Measurements from ENCODE around the gene EEF1AKMT4.

The EEF1AKMT4 gene

DNA sequence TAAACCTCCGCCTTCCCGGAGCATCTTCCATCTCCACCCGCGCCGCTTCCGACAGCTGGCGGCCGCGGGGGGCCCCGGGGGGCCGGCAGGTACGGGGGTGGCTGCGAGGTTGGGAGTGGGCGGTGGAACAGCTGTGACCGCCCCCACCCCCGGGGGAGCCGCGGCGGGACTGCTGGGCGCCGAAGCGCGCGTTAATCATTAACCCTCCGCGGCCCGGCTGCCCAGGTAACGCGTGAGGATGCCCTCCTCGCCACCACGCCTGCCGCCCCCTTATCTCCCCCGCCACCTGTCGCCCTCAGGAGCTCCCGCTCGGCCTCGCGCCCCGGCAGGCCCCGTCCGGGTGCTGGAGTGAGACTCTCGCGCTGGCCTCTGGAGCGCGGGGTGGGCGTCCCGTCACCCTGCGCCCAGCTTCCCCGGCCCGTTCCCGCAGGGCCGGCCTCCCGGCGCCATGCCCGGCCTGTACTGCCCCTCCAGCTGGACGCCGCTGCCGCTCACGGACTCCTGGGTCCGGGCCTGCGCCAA lies 19.3 kb upstream of the EEF1AKMT4 start:
- no peak for DNase-seq (ENCODE audit: extremely low read depth, low read depth)
- TF ChIP-seq, protein P1, sequence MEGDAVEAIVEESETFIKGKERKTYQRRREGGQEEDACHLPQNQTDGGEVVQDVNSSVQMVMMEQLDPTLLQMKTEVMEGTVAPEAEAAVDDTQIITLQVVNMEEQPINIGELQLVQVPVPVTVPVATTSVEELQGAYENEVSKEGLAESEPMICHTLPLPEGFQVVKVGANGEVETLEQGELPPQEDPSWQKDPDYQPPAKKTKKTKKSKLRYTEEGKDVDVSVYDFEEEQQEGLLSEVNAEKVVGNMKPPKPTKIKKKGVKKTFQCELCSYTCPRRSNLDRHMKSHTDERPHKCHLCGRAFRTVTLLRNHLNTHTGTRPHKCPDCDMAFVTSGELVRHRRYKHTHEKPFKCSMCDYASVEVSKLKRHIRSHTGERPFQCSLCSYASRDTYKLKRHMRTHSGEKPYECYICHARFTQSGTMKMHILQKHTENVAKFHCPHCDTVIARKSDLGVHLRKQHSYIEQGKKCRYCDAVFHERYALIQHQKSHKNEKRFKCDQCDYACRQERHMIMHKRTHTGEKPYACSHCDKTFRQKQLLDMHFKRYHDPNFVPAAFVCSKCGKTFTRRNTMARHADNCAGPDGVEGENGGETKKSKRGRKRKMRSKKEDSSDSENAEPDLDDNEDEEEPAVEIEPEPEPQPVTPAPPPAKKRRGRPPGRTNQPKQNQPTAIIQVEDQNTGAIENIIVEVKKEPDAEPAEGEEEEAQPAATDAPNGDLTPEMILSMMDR (IDR thresholded peaks at IDR 0.05; ENCODE audit: low read depth, low read length, missing control alignments) = no peak
- no peak overlapping the region; the same call in 1 of the 2 replicates for H3K4me3 ChIP-seq (replicated peaks; ENCODE audit: low read depth, low read length)

- H3K4me3 ChIP-seq (replicated peaks; ENCODE audit: low read depth, low read length) = no peak overlapping the region
- TF ChIP-seq, protein P1 (IDR thresholded peaks at IDR 0.05; ENCODE audit: low read depth, low read length, missing control alignments) = no peak
- no peak for DNase-seq (ENCODE audit: extremely low read depth, low read depth)
Measured at GRCh38 chr3:184230603-184231528, 18.6 kb upstream of the EEF1AKMT4 start.

GRCh38 chr3:184231671-184232070 lies 17.8 kb upstream of the EEF1AKMT4 start:
- TF ChIP-seq, protein P1 (IDR thresholded peaks at IDR 0.05; ENCODE audit: low read depth, low read length, missing control alignments) = no peak
- DNase-seq (ENCODE audit: extremely low read depth, low read depth) = no peak
- H3K4me3 ChIP-seq (replicated peaks; ENCODE audit: low read depth, low read length) = no peak overlapping the region

DNA sequence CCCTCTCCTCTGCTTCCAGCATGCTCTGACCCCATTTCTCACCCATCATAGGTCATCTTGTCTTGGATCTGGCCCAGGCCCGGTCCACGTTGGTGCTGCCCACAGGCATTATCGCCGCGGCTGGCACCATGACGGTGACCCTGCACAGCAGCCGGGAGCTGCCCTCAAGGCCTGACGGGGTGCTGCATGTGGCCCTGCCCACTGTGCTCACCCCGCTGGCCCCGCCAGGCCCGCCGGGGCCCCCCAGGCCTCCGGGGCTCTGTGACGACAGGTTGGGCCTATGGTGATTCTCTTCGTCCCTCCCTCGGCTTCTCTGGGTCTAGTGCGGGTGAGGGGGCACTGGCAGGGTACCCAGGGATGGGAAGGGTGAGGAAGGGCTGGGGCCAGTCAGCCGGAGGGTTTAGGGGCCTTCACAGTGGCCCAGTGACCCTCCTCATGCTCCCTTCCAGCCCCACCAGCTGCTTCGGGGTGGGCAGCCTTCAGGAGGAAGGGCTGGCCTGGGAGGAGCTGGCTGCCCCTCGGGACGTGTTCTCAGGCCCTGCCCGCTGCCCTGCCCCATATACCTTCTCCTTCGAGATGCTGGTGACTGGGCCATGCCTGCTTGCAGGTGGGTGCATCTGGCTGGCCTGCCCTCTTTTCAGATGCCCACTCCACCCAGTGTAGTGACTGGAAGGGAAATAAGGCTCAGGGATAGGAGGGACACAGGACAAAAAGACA lies 16.2 kb upstream of the EEF1AKMT4 start:
- TF ChIP-seq, protein P1 (IDR thresholded peaks at IDR 0.05; ENCODE audit: low read depth, low read length, missing control alignments) = no peak
- no peak for DNase-seq (ENCODE audit: extremely low read depth, low read depth)
- H3K4me3 ChIP-seq (replicated peaks; ENCODE audit: low read depth, low read length) = no peak overlapping the region

DNA sequence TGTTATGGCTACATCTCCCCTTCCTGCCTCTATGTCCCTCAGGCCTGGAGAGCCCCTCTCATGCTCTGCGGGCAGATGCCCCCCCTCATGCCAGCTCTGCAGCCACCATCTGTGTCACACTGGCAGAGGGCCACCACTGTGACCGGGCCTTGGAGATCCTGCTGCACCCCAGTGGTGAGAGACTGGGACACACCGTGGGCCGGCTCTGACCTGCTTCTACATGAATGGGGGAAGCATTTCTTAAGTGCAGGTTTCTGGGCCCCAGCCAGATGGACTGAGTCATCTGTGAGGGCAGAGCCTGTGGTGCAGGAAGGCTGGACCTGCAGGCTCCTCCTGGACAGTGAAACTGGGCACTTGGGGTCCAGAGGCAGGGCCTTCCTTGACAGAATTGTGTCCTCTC lies 15.2 kb upstream of the EEF1AKMT4 start:
- DNase-seq (ENCODE audit: extremely low read depth, low read depth) = no peak
- TF ChIP-seq, protein P1 (IDR thresholded peaks at IDR 0.05; ENCODE audit: low read depth, low read length, missing control alignments) = no peak
- H3K4me3 ChIP-seq (replicated peaks; ENCODE audit: low read depth, low read length) = no peak overlapping the region

DNA sequence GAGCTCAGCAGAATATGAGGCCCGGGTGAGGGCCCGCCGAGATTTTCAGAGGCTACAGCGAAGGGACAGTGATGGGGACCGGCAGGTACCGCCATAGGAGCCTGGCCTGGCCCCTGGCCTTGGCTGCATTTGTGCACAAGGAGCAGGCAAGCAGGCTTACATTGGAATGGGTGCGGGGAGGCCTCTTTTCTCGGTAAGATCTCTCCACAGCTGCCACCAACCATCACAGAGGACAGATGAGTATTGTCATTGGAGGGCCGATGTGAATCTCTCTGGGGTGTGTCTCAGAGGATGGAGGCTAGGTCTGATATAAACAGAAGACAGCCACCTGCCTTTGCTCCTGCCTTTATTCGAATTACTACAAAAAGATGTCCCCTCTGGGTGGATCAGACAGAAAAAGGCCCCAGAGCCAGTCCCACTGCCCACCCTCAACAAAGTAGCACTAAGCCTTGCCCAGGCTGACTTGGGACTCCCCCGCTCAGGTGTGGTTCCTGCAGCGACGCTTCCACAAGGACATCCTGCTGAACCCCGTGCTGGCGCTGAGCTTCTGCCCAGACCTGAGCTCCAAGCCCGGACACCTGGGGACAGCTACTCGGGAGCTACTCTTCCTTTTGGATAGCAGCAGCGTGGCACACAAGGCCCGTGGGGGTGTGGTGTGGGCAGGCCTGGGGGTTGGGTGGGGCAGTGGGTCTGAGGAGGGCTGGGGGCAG lies 14.6 kb upstream of the EEF1AKMT4 start:
- no peak for DNase-seq (ENCODE audit: extremely low read depth, low read depth)
- TF ChIP-seq, protein P1 (IDR thresholded peaks at IDR 0.05; ENCODE audit: low read depth, low read length, missing control alignments) = no peak
- H3K4me3 ChIP-seq (replicated peaks; ENCODE audit: low read depth, low read length) = no peak overlapping the region

All from HFF-Myc (cell line).